ENCODE results near the gene MRFAP1L1. TPM values are rescaled to one million over a fixed set of nuclear protein-coding genes. Genes with fewer than 3 reads are reported as not detected.

Gene MRFAP1L1
- total and polyA plus RNA-seq, 4 donors, result 46.1 to 75.1 (median 56.3) TPM

DNA sequence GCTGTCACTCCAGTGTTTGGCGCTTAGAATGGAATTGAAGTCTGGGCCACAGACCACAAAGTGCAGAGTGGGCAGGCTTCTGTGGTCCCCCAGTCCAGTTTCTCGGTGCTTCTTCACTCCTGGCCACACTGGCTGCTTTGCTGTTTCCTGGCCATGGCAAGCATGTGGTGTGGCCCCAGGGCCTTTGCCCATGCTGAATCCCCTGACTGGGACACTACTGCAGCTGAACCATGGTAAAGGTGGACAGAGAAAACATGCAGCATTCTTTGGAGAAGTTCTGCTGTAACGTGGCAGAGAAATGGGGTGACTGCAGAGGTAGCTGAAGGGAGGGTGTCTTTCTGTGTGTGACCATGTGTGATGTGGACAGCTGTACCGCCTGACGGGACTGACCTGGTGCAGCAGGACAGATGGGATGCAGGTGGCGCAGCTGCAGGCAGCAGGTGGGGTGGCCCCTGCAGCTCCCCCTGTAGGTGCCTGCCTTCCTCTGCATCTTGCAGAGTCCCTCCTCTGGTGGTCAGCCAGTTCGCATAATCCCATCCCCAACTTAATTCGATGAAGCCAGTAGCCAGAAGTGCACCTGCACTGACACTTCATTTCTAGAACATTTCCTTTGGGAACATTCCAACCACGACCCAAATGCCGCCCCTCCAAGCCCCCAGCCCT, 29.2 kb downstream of the MRFAP1L1 start:
- no peak for DNase-seq
- no peaks in the 10 kb centered on the region for H3K27me3 ChIP-seq (ENCODE audit: control insufficient read depth in 3 of 3, insufficient read depth in 3 of 3, low read length in 2 of 3)
- peaks cover 6 to 18% (median 11%) of the 10 kb centered on the region in 5 donors for H3K4me1 ChIP-seq (ENCODE audit: control insufficient read depth in 5 of 5, insufficient read depth in 5 of 5, low read length in 5 of 5)
- TF ChIP-seq, protein P1, sequence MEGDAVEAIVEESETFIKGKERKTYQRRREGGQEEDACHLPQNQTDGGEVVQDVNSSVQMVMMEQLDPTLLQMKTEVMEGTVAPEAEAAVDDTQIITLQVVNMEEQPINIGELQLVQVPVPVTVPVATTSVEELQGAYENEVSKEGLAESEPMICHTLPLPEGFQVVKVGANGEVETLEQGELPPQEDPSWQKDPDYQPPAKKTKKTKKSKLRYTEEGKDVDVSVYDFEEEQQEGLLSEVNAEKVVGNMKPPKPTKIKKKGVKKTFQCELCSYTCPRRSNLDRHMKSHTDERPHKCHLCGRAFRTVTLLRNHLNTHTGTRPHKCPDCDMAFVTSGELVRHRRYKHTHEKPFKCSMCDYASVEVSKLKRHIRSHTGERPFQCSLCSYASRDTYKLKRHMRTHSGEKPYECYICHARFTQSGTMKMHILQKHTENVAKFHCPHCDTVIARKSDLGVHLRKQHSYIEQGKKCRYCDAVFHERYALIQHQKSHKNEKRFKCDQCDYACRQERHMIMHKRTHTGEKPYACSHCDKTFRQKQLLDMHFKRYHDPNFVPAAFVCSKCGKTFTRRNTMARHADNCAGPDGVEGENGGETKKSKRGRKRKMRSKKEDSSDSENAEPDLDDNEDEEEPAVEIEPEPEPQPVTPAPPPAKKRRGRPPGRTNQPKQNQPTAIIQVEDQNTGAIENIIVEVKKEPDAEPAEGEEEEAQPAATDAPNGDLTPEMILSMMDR (IDR thresholded peaks at IDR 0.05; ENCODE audit: control extremely low read depth, extremely low read depth), result no peak
- WGBS, 2 donors, result 88 to 93% methylated on average over 10 of the region's 10 CpGs
- H3K9ac ChIP-seq (ENCODE audit: insufficient read depth in 1 of 2, low read length in 2 of 2), result no peak overlapping the region
- H3K36me3 ChIP-seq (ENCODE audit: control insufficient read depth in 4 of 4, insufficient read depth in 4 of 4, low read length in 4 of 4), result peaks cover 0 to 8% (median 4%) of the 10 kb centered on the region in 4 donors
- H3K4me3 ChIP-seq, result no peak overlapping the region
- H3K27ac ChIP-seq (ENCODE audit: low read depth in 1 of 2, low read length in 1 of 2), result no peak overlapping the region
- no peak for ATAC-seq (ENCODE audit: insufficient read depth, low FRiP score)
- no peaks in the 10 kb centered on the region for H3K9me3 ChIP-seq (ENCODE audit: control insufficient read depth in 4 of 4, insufficient read depth in 3 of 4, low read length in 3 of 4)

DNA sequence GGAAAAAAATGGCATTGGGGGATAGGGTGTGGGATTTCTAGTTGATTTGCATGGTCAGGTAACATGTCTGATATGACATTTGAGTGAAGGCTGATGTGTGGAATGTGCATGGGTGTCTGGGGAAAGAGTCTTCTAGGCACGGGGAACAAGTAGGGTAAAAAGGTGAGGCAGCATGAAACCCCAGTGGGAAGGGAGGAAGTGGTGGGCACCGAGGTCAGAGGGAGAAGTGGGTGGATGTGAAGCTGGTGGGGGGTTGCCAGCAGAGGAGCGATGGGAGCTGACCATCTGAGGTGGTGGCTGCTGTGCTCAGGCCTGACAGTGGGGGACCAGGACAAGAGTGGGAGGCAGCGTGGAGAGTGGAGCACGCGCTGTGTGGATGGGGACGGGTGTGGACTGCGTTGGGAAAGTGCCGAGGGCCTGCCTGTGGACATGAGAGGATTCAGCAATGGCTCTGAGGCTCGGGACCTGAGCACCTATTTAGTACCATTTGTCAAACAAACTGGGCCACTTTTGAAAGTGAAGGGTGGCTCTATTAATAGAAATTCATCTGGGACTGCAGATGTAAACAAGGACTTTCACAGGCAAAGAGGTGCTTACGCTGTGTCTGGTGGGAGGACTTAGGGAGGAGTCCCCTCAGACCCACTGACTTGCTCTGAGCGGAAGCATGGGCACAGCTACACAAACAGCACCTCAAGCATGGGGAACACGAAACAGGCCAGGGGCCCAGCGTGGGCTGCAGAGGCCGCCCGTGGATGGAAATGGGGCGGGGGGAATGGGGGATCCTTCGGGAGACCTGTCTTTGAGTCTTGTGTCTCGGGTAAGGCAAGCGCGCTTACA, 32.7 kb downstream of the MRFAP1L1 start:
- 54 to 63% methylated on average over 21 of the region's 21 CpGs for WGBS, 2 donors
- Histone ChIP-seq H3K27ac (ENCODE audit: low read depth in 1 of 2, low read length in 1 of 2) (no peak overlapping the region), H3K9ac (ENCODE audit: insufficient read depth in 1 of 2, low read length in 2 of 2) (no peak overlapping the region), H3K4me3 (no peak overlapping the region), H3K9me3 (ENCODE audit: control insufficient read depth in 4 of 4, insufficient read depth in 3 of 4, low read length in 3 of 4) (no peaks in the 10 kb centered on the region), H3K4me1 (ENCODE audit: control insufficient read depth in 5 of 5, insufficient read depth in 5 of 5, low read length in 5 of 5) (peaks cover 11 to 28% (median 19%) of the 10 kb centered on the region in 5 donors), H3K27me3 (ENCODE audit: control insufficient read depth in 3 of 3, insufficient read depth in 3 of 3, low read length in 2 of 3) (no peaks in the 10 kb centered on the region), H3K36me3 (ENCODE audit: control insufficient read depth in 4 of 4, insufficient read depth in 4 of 4, low read length in 4 of 4) (peaks cover 0 to 8% (median 4%) of the 10 kb centered on the region in 4 donors)
- ATAC-seq (ENCODE audit: insufficient read depth, low FRiP score) (no peak), DNase-seq (peak in 1 of 3 donors; percentile 63)
- TF ChIP-seq, protein P1 (IDR thresholded peaks at IDR 0.05; ENCODE audit: control extremely low read depth, extremely low read depth), result no peak

DNA sequence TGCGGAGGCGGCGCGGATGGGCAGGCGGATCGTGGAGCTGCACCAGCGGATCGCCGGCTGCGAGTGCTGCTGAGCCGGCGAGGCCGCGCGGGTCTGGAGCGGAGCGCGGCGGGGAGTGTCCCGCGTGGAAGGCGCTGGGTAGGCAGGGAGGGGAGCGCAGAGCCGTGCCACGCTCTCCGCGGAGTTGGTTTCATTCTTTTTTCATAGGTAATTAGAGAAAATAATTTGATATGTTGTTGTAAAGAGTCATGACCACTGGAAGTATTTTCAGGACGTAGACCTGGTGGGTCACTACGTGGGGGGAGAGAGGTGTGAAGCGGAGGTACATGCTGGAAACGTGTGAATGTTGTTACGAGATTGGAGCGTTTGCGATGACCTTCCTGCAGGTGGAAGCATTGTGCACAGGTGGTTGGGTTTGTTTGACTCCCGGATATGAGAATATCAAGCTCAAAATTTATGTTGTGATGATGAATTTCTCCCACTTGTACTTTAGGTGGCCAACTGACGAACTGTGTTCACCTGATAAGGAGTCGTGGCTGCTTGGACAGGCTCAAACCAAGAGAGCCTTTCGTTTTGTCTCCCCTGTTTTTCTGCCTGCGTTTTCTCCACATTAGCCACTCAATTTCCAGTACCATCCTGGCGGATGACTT, 35.0 kb downstream of the MRFAP1L1 start:
- Histone ChIP-seq H3K27ac (ENCODE audit: low read depth in 1 of 2, low read length in 1 of 2) (peak overlapping the region; percentile 43 to 86), H3K27me3 (ENCODE audit: control insufficient read depth in 3 of 3, insufficient read depth in 3 of 3, low read length in 2 of 3) (no peaks in the 10 kb centered on the region), H3K4me1 (ENCODE audit: control insufficient read depth in 5 of 5, insufficient read depth in 5 of 5, low read length in 5 of 5) (peaks cover 11 to 28% (median 19%) of the 10 kb centered on the region in 5 donors), H3K36me3 (ENCODE audit: control insufficient read depth in 4 of 4, insufficient read depth in 4 of 4, low read length in 4 of 4) (peaks cover 0 to 10% (median 5%) of the 10 kb centered on the region in 4 donors), H3K4me3 (peak overlapping the region; percentile 80), H3K9ac (ENCODE audit: insufficient read depth in 1 of 2, low read length in 2 of 2) (peak overlapping the region in 1 of 2 donors; percentile 62), H3K9me3 (ENCODE audit: control insufficient read depth in 4 of 4, insufficient read depth in 3 of 4, low read length in 3 of 4) (no peaks in the 10 kb centered on the region)
- 4 to 6% methylated on average over 39 to 40 of the region's 40 CpGs for WGBS, 2 donors
- DNase-seq, result peak; percentile 40 to 71 (median 45)
- TF ChIP-seq, protein P1 (IDR thresholded peaks at IDR 0.05; ENCODE audit: control extremely low read depth, extremely low read depth), result peak; percentile 27
- no peak for ATAC-seq (ENCODE audit: insufficient read depth, low FRiP score)

All from lung (tissue), 12 donors.